GM12892 (cell line): Measurements from ENCODE around the gene SERTAD2.

Experiments
- POLR2A ChIP-seq: IDR thresholded peaks from 2 replicates; pipeline ENCODE4 v1.6.1; 2011; ENCODE audit warnings: low read depth, low read length, control low read depth
- TAF1 ChIP-seq: IDR thresholded peaks from 2 replicates; pipeline ENCODE4 v1.6.1; 2011; ENCODE audit warnings: low read depth, mild to moderate bottlenecking, control low read depth, low read length, borderline replicate concordance

GRCh38 chr2:64595397-64596176, 58.1 kb downstream of the SERTAD2 start:
- TF ChIP-seq POLR2A (no peak), TAF1 (no peak)
